ENCODE results near the gene EMP1.

The EMP1 gene

DNA sequence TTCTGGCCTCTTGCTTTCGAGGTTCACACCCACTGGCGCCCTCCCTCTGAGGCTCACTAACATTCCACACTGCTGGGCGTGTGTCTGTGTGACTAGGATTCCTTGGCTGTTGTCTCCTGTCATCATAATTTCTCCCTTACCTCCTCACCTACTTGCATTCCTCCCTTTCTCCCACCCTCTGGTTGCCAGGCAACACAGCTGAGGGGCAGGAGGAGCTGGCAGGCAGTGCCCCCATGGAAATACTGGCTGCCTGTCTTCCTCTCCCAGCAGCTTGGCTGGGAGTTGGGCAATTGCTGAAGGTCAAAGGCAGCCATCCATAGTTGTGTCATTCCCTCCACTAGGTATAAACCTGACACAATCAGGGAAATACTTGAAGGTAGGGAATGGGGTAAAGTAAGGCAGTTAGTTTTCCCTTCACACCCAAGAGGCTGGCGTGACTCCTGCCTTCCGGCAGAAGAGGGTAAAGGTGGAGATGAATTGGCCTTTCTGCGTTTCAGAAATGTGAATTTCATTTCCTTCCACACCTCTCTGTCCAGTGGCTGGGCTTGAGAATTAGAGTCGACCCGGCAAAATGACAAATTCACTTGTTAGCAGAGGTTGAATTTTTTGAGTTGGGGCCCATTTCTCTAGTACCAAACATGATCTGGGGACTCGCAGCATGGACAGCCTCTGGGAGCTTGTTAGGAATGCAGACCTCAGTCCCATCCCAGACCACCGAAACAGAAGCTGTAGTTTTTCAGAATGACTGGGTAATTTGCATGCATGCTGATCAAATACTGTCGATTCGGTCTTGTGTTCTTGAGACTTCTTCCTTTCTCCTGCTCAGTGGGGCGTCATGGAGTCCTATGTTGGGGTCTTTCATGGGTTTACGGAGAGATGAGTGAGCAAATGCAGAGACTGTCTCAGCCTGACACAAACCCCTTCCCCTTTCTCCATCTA, 24.3 kb upstream of the EMP1 start:
- DNase-seq (ENCODE audit: low read depth in 3 of 3, low spot score in 1 of 3), result no peak

- no peak for DNase-seq (ENCODE audit: low read depth in 3 of 3, low spot score in 1 of 3)
Measured at GRCh38 chr12:13173012-13173932, 23.3 kb upstream of the EMP1 start.

- no peak for DNase-seq (ENCODE audit: low read depth in 3 of 3, low spot score in 1 of 3)
Measured at GRCh38 chr12:13175499-13175898, 21.0 kb upstream of the EMP1 start.

DNA sequence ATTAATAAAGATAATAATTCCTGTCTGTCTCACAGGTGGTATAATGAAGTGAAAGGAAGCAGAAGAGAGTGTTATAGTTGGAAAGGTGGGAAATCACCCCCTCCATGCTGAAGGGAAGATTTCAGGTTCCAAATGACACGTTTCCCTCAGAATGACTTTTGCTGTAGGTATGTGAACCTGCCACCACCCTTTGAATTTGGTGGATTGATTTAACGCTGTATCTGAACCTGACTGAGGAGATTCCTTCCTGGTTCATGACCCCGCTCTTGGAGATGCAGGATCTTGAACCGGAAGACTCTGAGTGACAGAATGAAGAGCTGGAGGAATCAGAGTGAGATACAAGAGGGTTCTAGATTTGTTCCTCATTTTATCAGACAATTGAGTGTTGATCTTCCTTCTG, 20.3 kb upstream of the EMP1 start:
- DNase-seq (ENCODE audit: low read depth in 3 of 3, low spot score in 1 of 3), result no peak

DNA sequence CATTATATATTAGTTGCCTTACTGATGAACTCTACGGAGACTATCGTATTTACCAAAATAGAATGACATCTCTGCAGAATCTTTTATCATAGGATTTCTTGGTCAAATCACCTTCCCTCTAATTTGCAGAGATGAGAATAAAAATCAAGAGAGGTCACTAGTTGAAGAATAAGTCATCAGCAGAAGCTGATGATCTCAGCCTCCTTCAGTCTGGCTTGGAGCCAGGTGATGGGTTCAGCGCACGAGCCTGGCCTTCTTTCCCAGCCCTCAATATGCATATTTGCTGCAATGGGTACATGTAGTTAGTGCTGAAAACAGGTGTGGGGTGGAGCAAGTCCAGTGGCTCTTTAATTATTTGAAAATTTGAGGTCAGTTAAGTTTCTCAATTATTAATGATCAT, 19.2 kb upstream of the EMP1 start:
- DNase-seq (ENCODE audit: low read depth in 3 of 3, low spot score in 1 of 3), result no peak

- no peak for DNase-seq (ENCODE audit: low read depth in 3 of 3, low spot score in 1 of 3)
Measured at GRCh38 chr12:13177906-13178305, 18.6 kb upstream of the EMP1 start.

GRCh38 chr12:13178568-13179210, 17.8 kb upstream of the EMP1 start:
- no peak for DNase-seq (ENCODE audit: low read depth in 3 of 3, low spot score in 1 of 3)

DNA sequence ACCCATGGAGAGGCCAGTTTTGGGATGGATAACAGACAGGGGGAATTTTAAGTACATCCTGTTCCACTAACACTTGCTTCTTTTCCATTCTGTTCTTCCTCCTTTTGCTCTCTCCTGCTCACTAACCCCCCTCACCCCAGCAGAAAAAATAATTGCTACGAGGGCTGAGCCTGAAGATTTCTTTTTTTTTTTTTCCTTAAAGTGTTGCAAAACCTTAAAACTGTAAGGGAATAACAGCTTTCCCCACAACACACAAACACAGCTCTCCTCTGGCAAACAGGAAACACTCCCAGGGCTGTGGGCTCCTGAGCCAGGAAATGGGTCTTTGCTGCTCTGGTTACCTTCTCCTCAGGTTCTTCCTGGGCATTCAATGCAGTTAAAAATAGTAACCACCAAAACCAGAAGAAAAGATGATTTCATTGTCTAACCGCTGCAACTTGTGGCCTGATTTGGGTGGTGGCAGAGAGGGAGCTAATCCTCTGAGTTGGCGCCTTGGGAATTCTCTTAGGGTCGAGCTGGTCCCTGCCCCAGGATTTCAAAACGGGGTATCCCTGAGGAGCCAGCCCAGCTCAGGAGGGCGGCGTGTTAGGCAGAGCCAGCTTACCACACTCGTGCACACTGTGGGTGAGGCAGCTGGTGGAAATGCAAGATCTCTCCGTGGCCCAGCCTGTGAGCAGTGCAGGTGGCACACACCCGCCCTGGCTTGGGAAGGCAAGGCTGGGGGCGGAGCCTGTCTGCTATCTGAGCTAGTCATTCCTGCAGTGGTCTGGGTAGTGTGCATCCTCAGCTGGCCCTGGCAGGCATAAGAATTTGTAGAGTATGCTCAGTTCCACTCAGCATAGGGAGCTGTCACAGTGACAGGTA, 17.1 kb upstream of the EMP1 start:
- DNase-seq (ENCODE audit: low read depth in 3 of 3, low spot score in 1 of 3), result peak; percentile 17 to 27 (median 20)

- DNase-seq (ENCODE audit: low read depth in 3 of 3, low spot score in 1 of 3), result no peak
Measured at GRCh38 chr12:13181375-13182070, 15.0 kb upstream of the EMP1 start.

GRCh38 chr12:13182881-13183280, 13.6 kb upstream of the EMP1 start:
- no peak for DNase-seq (ENCODE audit: low read depth in 3 of 3, low spot score in 1 of 3)

GRCh38 chr12:13183620-13184019, 12.9 kb upstream of the EMP1 start:
- DNase-seq (ENCODE audit: low read depth in 3 of 3, low spot score in 1 of 3), result no peak

DNA sequence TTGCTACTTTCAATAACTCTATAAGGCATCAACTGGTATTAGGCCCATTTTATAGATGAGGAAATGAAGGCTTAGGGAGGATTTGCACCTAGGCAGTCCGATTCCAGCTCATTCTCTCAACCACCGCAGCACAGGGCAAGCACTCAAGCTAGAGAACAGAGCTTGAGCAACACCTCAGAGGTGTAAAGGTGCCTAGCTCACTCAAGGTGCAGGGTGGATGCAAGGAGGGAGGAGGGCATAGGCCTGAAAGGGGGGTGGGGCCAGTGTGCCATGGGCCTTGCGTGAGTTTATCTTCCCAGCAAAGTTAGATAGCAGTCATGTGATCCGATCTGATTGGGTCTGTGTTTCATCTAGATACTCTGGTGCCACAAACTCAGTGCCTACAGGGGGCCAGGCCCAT, 10.2 kb upstream of the EMP1 start:
- DNase-seq (ENCODE audit: low read depth in 3 of 3, low spot score in 1 of 3), result no peak

- DNase-seq (ENCODE audit: low read depth in 3 of 3, low spot score in 1 of 3), result no peak
Measured at GRCh38 chr12:13187399-13187798, 9.1 kb upstream of the EMP1 start.

GRCh38 chr12:13189264-13189663, 7.3 kb upstream of the EMP1 start:
- no peak for DNase-seq (ENCODE audit: low read depth in 3 of 3, low spot score in 1 of 3)

GRCh38 chr12:13190275-13190674, 6.3 kb upstream of the EMP1 start:
- DNase-seq (ENCODE audit: low read depth in 3 of 3, low spot score in 1 of 3), result no peak

DNA sequence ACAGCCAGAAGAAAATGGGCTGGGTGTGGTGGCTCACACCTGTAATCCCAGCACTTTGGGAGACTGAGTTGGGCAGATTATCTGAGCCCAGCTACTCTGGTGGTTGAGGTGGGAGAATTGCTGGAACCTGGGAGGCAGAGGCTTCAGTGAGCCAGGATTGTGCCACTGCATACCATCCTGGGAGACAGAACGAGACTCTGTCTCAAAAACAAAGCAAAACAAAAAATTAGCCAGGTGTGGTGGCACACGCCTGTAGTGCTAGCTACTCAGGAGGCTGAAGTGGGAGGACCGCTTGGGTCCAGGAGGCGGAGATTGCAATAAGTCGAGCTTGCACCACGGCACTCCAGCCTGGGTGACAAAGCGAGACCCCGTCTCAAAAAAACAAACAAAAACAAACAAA, 3.8 kb upstream of the EMP1 start:
- no peak for DNase-seq (ENCODE audit: low read depth in 3 of 3, low spot score in 1 of 3)

DNA sequence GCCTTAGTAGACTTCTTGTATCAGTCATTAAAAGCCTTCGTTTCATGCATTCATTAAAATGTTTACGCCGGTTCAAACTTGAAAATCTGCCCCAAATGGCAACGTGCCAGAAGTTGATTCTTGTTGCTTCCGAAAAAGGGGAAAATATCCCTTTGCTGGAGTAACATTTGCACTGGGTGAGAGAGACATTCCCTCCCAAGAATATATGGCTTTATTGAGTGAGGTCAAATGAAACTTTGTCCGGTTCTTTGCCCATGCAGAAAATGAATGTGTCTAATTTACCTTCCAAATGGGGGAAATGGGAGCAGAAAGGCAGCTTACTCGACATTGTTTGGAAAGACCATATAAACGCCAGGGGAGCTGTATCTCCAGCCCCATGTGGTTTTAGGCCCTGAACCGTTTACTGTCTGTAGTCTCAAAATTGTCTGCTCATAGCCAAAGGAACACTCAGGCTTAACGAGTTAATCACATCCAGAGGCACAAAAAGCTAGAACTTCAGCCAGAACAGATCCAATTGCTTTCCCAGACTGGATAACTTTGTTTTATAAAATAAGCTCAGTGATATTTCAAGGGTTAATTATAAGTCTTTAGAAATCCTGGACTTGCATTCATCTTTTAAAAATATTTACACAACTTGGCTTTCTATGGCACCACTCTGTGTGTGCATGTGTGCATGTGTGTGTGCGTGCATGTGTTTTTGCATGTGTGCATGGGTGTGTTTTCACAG, 2.9 kb upstream of the EMP1 start:
- no peak for DNase-seq (ENCODE audit: low read depth in 3 of 3, low spot score in 1 of 3)

DNA sequence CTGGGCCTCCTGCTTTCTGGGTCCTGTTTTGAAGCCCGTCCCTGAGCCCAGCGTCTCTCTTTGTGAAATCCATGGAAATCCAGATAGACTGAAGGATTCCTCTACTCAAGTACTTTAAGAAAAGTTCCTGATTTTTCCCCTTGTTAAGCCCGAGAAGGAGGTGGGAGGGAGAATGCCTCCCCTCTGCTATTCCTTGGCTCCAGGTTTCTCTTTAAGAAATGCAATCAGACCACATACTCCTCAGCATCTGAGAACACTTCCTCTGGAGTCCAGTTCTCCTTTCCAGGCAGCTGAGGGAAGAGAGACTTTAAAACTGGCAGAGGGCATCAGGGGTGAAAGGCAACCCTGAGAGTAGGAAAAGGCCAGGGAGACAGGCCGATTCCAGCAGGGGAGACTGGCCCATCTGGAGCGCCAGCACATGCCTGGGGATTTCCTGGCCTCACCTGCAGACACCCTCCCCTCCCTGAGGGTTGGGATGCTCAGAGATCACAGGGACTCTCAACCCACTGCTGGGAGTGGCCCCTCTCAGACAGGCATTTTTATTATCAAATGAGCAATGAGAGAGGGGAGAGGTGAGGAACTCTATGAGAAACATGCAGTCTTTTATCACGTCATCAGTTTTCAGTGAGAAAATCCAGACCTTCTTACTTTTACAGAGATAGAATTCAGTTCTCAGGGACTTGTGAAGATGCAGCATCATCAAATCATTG, 2.0 kb upstream of the EMP1 start:
- no peak for DNase-seq (ENCODE audit: low read depth in 3 of 3, low spot score in 1 of 3)

DNA sequence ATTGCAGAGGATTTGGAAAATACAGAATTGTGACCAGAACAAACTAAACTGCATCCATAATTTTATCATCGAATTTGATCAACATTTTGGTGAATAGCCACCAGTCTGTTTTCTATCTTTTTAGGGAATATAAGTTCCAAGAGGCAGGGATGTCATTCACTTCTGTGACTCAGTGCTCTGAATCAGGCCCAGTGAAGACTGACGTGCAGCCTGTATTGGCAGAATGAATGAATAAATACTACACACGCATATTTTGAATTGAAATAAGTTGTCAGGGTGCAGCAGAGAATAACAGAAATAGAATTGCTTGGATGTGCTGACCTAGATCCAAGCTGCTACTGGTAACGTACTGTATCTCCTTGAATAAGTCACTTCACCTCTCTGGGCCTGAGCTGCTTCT, 1.3 kb upstream of the EMP1 start:
- no peak for DNase-seq (ENCODE audit: low read depth in 3 of 3, low spot score in 1 of 3)
